Uterus (tissue), 4 donors: Measurements from ENCODE around the gene NXNL2. TPM values are rescaled to one million over a fixed set of nuclear protein-coding genes. Genes with fewer than 3 reads are reported as not detected.

ENCODE experiments used
- DNase-seq, 2 donors: peaks; one replicate each; pipeline ENCODE4 v3.0.0-alpha.2; 2019 to 2020
- H3K27ac ChIP-seq, 2 donors: fragments of 200-600 bp; sonication (generic); 1 replicate in 1 of 2; 2 replicates in 1 of 2; pipeline ENCODE4 v1.5.1; 2016 to 2018
- H3K27me3 ChIP-seq, 2 donors: fragments of 200-600 bp; sonication (generic); one replicate each; pipeline ENCODE4 v1.5.1; 2018 to 2019; ENCODE audit warnings: control low read depth in 1 of 2
- H3K36me3 ChIP-seq, 2 donors: fragments of 200-600 bp; sonication (generic); one replicate each; pipeline ENCODE4 v1.5.1; 2019; ENCODE audit warnings: control low read depth in 1 of 2
- H3K4me1 ChIP-seq, 2 donors: fragments of 200-600 bp; sonication (generic); one replicate each; pipeline ENCODE4 v1.5.1; 2018 to 2019; ENCODE audit warnings: control low read depth in 1 of 2
- H3K4me3 ChIP-seq, 2 donors: fragments of 200-600 bp; sonication (generic); 1 replicate in 1 of 2; 2 replicates in 1 of 2; pipeline ENCODE4 v1.5.1; 2018 to 2019; ENCODE audit warnings: mild to moderate bottlenecking in 1 of 2
- H3K9me3 ChIP-seq, 2 donors: fragments of 200-600 bp; sonication (generic); one replicate each; pipeline ENCODE4 v1.5.1; 2019; ENCODE audit warnings: control low read depth in 1 of 2
- CTCF ChIP-seq, 4 experiments: fragments of 200-600 bp in 2 of 4; fragments of 450-650 bp in 2 of 4; sonication (generic) in 2 of 4; IDR thresholded peaks; one replicate each; pipeline ENCODE4 v1.5.1; 2016 to 2019; ENCODE audit warnings: antibody characterized with exemption in 4 of 4, mild to moderate bottlenecking in 2 of 4, moderate library complexity in 1 of 4
- POLR2A ChIP-seq, 2 donors: fragments of 450-650 bp; IDR thresholded peaks; one replicate each; pipeline ENCODE4 v1.6.1; 2016; ENCODE audit warnings: antibody characterized with exemption in 2 of 2, mild to moderate bottlenecking in 1 of 2, moderate library complexity in 1 of 2
- intact Hi-C: fragments of 100-400 bp; cut with DNase I; formaldehyde crosslinking; loops from one replicate; pipeline ENCODE4 v1.15.1; 2023; ENCODE audit warnings: low total_unique reads
- total RNA-seq, 4 donors: library from RNA; depleted of rRNA in 3 of 4; stranded (reverse); fragments of >200 nt in 3 of 4; gene quantifications; one replicate each; pipeline versions ENCODE4 v1.1.0 to v1.2.4, GENCODE V29; 2014 to 2023
- donor health status: DM: yes; HTN: yes; CAD: no.

Gene NXNL2
- total RNA-seq, 4 donors from 2014 or later = 2.0 to 32.4 (median 9.7) TPM

DNA sequence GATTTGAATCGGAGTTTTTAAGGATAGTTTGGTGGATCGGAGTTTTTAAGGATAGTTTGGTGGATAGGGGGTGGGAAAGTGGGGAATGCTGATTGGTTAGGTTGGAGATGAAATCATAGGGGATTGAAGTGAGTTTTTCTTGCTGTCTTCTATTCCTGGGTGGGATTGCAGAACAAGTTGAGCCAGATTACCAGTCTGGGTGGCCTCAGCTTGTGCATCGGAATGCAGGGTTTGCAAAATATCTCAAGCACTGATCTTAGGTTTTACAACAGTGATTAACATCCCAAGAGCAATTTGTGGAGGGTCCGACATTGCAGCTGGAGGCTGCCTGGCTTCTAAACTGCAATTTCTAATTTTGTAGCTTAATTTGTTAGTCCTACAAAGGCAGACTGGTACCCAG lies 23.1 kb upstream of the NXNL2 start:
- H3K27ac ChIP-seq = no peak overlapping the region
- H3K27me3 ChIP-seq = no peaks in the 10 kb centered on the region
- H3K4me3 ChIP-seq = no peak overlapping the region
- no peaks in the 10 kb centered on the region for H3K9me3 ChIP-seq
- H3K36me3 ChIP-seq = no peaks in the 10 kb centered on the region
- H3K4me1 ChIP-seq = no peaks in the 10 kb centered on the region
- DNase-seq = no peak
- intact Hi-C loops = no loop called here
- TF ChIP-seq POLR2A (IDR thresholded peaks at IDR 0.05) = no peak
- no peak for TF ChIP-seq CTCF (IDR thresholded peaks at IDR 0.05)

GRCh38 chr9:88514247-88514646 lies 20.7 kb upstream of the NXNL2 start:
- Histone ChIP-seq H3K36me3 (no peaks in the 10 kb centered on the region), H3K27me3 (no peaks in the 10 kb centered on the region), H3K27ac (no peak overlapping the region), H3K4me3 (no peak overlapping the region), H3K9me3 (no peaks in the 10 kb centered on the region), H3K4me1 (no peaks in the 10 kb centered on the region)
- intact Hi-C loops = no loop called here
- no peak for DNase-seq
- no peak for TF ChIP-seq CTCF (IDR thresholded peaks at IDR 0.05)
- TF ChIP-seq POLR2A (IDR thresholded peaks at IDR 0.05) = no peak

GRCh38 chr9:88521308-88521707 lies 13.7 kb upstream of the NXNL2 start:
- TF ChIP-seq POLR2A (IDR thresholded peaks at IDR 0.05) (no peak), CTCF (IDR thresholded peaks at IDR 0.05) (no peak)
- Histone ChIP-seq H3K4me3 (no peak overlapping the region), H3K4me1 (no peaks in the 10 kb centered on the region), H3K27me3 (no peaks in the 10 kb centered on the region), H3K9me3 (no peaks in the 10 kb centered on the region), H3K27ac (no peak overlapping the region), H3K36me3 (no peaks in the 10 kb centered on the region)
- DNase-seq = no peak
- intact Hi-C loops = no loop called here

GRCh38 chr9:88522360-88522759 lies 12.6 kb upstream of the NXNL2 start:
- Histone ChIP-seq H3K27ac (no peak overlapping the region), H3K4me3 (no peak overlapping the region), H3K9me3 (no peaks in the 10 kb centered on the region), H3K36me3 (no peaks in the 10 kb centered on the region), H3K27me3 (no peaks in the 10 kb centered on the region), H3K4me1 (no peaks in the 10 kb centered on the region)
- no peak for DNase-seq
- intact Hi-C loops = no loop called here
- TF ChIP-seq CTCF (IDR thresholded peaks at IDR 0.05) = no peak
- no peak for TF ChIP-seq POLR2A (IDR thresholded peaks at IDR 0.05)

DNA sequence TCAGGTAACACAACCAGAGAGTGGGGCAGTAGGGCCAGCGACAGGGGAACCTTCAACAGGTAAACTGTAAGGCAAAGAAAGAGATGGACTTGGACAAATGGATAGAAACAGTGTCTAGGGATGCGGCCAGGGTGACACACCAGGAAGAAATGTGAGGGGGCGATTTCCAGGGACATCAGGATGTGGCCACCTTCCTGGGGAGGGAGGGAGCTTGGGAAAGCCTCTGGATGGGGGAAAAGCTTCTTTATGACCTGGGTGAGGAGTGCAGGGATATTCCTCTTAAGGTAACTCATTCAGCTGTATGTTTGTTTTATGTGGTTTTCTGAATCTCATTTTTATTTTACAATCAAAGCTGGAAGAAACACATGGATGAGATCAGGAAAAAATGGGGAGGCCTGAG lies 11.9 kb upstream of the NXNL2 start:
- DNase-seq = peak in 1 of 2 donors; percentile 34
- intact Hi-C loops = no loop called here
- peak overlapping the region; percentile 13 for H3K27ac ChIP-seq
- no peak overlapping the region for H3K4me3 ChIP-seq
- no peaks in the 10 kb centered on the region for H3K4me1 ChIP-seq
- no peak for TF ChIP-seq CTCF (IDR thresholded peaks at IDR 0.05)
- TF ChIP-seq POLR2A (IDR thresholded peaks at IDR 0.05) = no peak
- no peaks in the 10 kb centered on the region for H3K36me3 ChIP-seq
- no peaks in the 10 kb centered on the region for H3K27me3 ChIP-seq
- no peaks in the 10 kb centered on the region for H3K9me3 ChIP-seq
